ENCODE measurements around the gene ZNF215. TPM values are rescaled to one million over a fixed set of nuclear protein-coding genes. Genes with fewer than 3 reads are reported as not detected.

The ZNF215 gene
- total and polyA plus RNA-seq, 2 of the 8 experiments (the other 6 are each of a cell fraction or from before 2014, with no cell fraction given) = 6.4 to 17.9 TPM

DNA sequence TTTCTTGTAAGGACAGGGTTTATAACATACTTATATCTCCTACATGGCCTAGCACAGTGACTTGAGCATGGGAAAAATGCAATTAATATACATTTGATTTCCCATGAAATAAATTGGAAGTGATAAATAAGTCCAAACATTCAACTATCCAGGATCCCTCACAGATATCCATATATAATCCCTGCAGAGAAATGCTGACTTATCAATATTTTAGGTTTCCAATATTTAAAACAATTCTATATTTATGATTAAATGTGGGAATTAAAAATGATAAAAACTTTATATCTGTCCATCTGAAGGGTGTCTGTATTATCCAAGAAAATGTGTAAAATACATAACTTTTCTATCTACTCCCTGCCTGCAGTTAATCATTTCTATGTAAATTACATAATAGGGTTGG is 43.5 kb upstream of the ZNF215 start:
- no peaks in the 10 kb centered on the region for H3K23me2 ChIP-seq (ENCODE audit: low read depth, low read length)
- H3K4ac ChIP-seq (replicated peaks; ENCODE audit: insufficient read length, low read depth, low read length) = no peak overlapping the region
- no peak for FAIRE-seq
- H2BK20ac ChIP-seq (ENCODE audit: low read length) = no peak overlapping the region
- no peak overlapping the region for H3K4me2 ChIP-seq (ENCODE audit: insufficient read depth in 1 of 2, low read depth in 2 of 2, low read length in 2 of 2)
- no peak for DNase-seq (ENCODE audit: low read depth in 1 of 2, low spot score in 2 of 2)
- no peaks in the 10 kb centered on the region for H3K9me3 ChIP-seq (ENCODE audit: insufficient read depth in 2 of 2, low read depth in 1 of 2, low read length in 1 of 2)
- H3K56ac ChIP-seq (replicated peaks; ENCODE audit: insufficient read length, low read depth, low read length) = no peak overlapping the region
- no peak overlapping the region for H2BK15ac ChIP-seq (ENCODE audit: low read length)
- no peaks in the 10 kb centered on the region for H3K4me1 ChIP-seq (replicated peaks in 1 of 4; ENCODE audit: control insufficient read depth in 3 of 4, insufficient read depth in 4 of 4, low read length in 3 of 4)
- no peaks in the 10 kb centered on the region for H3K79me1 ChIP-seq (ENCODE audit: low read depth, low read length)
- H4K91ac ChIP-seq (replicated peaks; ENCODE audit: insufficient read length, low read length) = no peak overlapping the region
- H2BK12ac ChIP-seq (ENCODE audit: low read depth, low read length) = no peak overlapping the region
- H3K36me3 ChIP-seq (ENCODE audit: control insufficient read depth in 2 of 4, insufficient read depth in 4 of 4, low read length in 3 of 4) = no peaks in the 10 kb centered on the region
- H2BK120ac ChIP-seq (replicated peaks; ENCODE audit: low read depth, low read length) = no peak overlapping the region
- H4K5ac ChIP-seq (ENCODE audit: insufficient read length, low read depth, low read length) = no peak overlapping the region
- H4K20me1 ChIP-seq (replicated peaks in 1 of 2; ENCODE audit: control insufficient read depth in 1 of 2, insufficient read depth in 2 of 2, low read length in 2 of 2) = no peaks in the 10 kb centered on the region
- no peak overlapping the region for H2BK5ac ChIP-seq (ENCODE audit: low read depth, low read length)
- no peak overlapping the region for H2AFZ ChIP-seq (ENCODE audit: low read length)
- no peaks in the 10 kb centered on the region for H3K27me3 ChIP-seq (replicated peaks in 1 of 4; ENCODE audit: control insufficient read depth in 3 of 4, extremely low read depth in 1 of 4, insufficient read depth in 3 of 4, low read length in 3 of 4)
- H3K27ac ChIP-seq (ENCODE audit: low read depth, low read length) = no peak overlapping the region
- no peak overlapping the region for H3K18ac ChIP-seq (ENCODE audit: extremely low read depth, low read length)
- H2AK5ac ChIP-seq (ENCODE audit: low read depth, low read length) = no peak overlapping the region
- H3K4me3 ChIP-seq (ENCODE audit: extremely low read depth in 1 of 4, insufficient read depth in 2 of 4, low read depth in 3 of 4, low read length in 4 of 4) = no peak overlapping the region
- H3K9ac ChIP-seq (replicated peaks in 1 of 4; ENCODE audit: extremely low read depth in 1 of 4, low read depth in 3 of 4, low read length in 3 of 4) = no peak overlapping the region
- TF ChIP-seq POLR2AphosphoS5 (IDR thresholded peaks at IDR 0.05; ENCODE audit: low read depth, low read length) (no peak), KDM1A (IDR thresholded peaks at IDR 0.05; ENCODE audit: borderline replicate concordance, low read length) (no peak), SIRT6 (IDR thresholded peaks at IDR 0.05; ENCODE audit: low read length) (no peak), MAFK (IDR thresholded peaks at IDR 0.05; ENCODE audit: low read depth, low read length) (peak; percentile 68; the same call in 1 of the 2 replicates)
- TF ChIP-seq, protein P1, sequence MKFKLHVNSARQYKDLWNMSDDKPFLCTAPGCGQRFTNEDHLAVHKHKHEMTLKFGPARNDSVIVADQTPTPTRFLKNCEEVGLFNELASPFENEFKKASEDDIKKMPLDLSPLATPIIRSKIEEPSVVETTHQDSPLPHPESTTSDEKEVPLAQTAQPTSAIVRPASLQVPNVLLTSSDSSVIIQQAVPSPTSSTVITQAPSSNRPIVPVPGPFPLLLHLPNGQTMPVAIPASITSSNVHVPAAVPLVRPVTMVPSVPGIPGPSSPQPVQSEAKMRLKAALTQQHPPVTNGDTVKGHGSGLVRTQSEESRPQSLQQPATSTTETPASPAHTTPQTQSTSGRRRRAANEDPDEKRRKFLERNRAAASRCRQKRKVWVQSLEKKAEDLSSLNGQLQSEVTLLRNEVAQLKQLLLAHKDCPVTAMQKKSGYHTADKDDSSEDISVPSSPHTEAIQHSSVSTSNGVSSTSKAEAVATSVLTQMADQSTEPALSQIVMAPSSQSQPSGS (IDR thresholded peaks at IDR 0.05; ENCODE audit: low read length) = no peak
- no peak overlapping the region for H3K23ac ChIP-seq (ENCODE audit: insufficient read length)
- ChIA-PET POLR2A (ENCODE audit: partially characterized antibody) (no interaction called here), CTCF (ENCODE audit: partially characterized antibody) (no interaction called here)
- H4K8ac ChIP-seq (ENCODE audit: extremely low read depth, insufficient read depth, low read length) = no peak overlapping the region
- H3K79me2 ChIP-seq (ENCODE audit: control insufficient read depth in 1 of 2, insufficient read depth in 2 of 2, low read length in 2 of 2) = no peaks in the 10 kb centered on the region
- H3K14ac ChIP-seq (ENCODE audit: insufficient read length) = no peak overlapping the region

Measured in H1 (cell line).